Measurements from ENCODE around the gene CUEDC1. TPM values are rescaled to one million over a fixed set of nuclear protein-coding genes. Genes with fewer than 3 reads are reported as not detected.

Gene CUEDC1
- total RNA-seq, 4 donors from 2014 or later, result 20.2 to 27.3 (median 24.6) TPM

DNA sequence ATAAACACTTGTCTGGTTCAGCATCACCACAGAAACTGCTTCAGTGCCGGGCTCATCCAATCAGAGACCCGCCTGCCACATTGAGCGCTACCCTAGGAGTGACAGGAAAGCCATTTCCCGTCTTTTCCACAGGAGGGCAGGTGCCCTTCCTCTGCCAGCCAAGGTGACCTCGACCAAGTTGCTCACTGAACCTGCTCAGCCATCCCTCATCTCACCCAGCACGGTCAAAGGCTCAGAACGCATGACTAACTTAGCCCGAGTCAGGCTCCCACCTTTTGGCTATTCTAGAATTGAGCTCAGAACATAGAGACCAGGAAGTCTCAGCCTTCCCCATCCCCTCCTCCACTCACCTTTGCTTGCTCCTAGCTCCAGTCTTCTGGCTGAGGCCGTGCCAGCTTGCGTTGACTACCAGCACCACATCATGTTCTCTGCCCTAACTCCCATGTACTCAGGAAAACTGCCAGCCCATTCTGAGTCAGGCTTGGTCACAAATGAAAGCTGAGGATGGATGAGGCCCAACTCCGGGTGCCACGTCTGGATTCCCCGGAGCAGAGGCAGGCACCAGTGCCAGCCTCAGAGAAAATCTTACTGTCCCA is 121.0 kb downstream of the CUEDC1 start:
- no peak for TF ChIP-seq POLR2AphosphoS5 (IDR thresholded peaks at IDR 0.05)
- no peak for TF ChIP-seq EP300 (IDR thresholded peaks at IDR 0.05; ENCODE audit: low read depth)
- no peak for TF ChIP-seq POLR2A (IDR thresholded peaks at IDR 0.05)
- TF ChIP-seq, protein P1, sequence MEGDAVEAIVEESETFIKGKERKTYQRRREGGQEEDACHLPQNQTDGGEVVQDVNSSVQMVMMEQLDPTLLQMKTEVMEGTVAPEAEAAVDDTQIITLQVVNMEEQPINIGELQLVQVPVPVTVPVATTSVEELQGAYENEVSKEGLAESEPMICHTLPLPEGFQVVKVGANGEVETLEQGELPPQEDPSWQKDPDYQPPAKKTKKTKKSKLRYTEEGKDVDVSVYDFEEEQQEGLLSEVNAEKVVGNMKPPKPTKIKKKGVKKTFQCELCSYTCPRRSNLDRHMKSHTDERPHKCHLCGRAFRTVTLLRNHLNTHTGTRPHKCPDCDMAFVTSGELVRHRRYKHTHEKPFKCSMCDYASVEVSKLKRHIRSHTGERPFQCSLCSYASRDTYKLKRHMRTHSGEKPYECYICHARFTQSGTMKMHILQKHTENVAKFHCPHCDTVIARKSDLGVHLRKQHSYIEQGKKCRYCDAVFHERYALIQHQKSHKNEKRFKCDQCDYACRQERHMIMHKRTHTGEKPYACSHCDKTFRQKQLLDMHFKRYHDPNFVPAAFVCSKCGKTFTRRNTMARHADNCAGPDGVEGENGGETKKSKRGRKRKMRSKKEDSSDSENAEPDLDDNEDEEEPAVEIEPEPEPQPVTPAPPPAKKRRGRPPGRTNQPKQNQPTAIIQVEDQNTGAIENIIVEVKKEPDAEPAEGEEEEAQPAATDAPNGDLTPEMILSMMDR (IDR thresholded peaks at IDR 0.05), result no peak
- Histone ChIP-seq H3K4me3 (no peak overlapping the region), H3K27ac (no peak overlapping the region), H3K27me3 (no peaks in the 10 kb centered on the region), H3K9me3 (no peaks in the 10 kb centered on the region), H3K4me1 (peaks cover 0 to 9% (median 9%) of the 10 kb centered on the region in 4 donors), H3K36me3 (peaks cover 0 to 4% (median 2%) of the 10 kb centered on the region in 4 donors)
- intact Hi-C loops (cut with DNase I; ENCODE audit: low total_unique reads), result loop anchor here (10.0 kb wide), 1 partner anchor 699 kb away; no protein-coding TSS in a partner anchor
- no peak for DNase-seq
- in situ Hi-C loops (cut with MboI; ENCODE audit: low pct_ligation_motif_present in 1 of 4, low pct_unique_long_range_greater_than_20kb in 1 of 4, low sequenced_read_pairs in 3 of 4), result loop anchor here in 1 of 4 donors (10.0 kb wide), 1 partner anchor 709 kb away; no protein-coding TSS in a partner anchor
- 62% methylated on average over 13 of the region's 13 CpGs; no CpG with 5 or more reads in 1 of the 2 donors for WGBS, 2 donors (ENCODE audit: low coverage in 1 of 2)

- DNase-seq, result peak; percentile 62
- Histone ChIP-seq H3K4me3 (peak overlapping the region in 3 of 4 donors; percentile 19 to 48 (median 31)), H3K36me3 (no peaks in the 10 kb centered on the region), H3K4me1 (peaks cover 0 to 9% (median 9%) of the 10 kb centered on the region in 4 donors), H3K27me3 (no peaks in the 10 kb centered on the region), H3K9me3 (no peaks in the 10 kb centered on the region), H3K27ac (peak overlapping the region; percentile 19 to 64 (median 51))
- in situ Hi-C loops (cut with MboI; ENCODE audit: low pct_ligation_motif_present in 1 of 4, low pct_unique_long_range_greater_than_20kb in 1 of 4, low sequenced_read_pairs in 3 of 4), result loop anchor here in 1 of 4 donors (10.0 kb wide), 1 partner anchor 709 kb away; no protein-coding TSS in a partner anchor
- TF ChIP-seq EP300 (IDR thresholded peaks at IDR 0.05; ENCODE audit: low read depth), result no peak
- no peak for TF ChIP-seq POLR2AphosphoS5 (IDR thresholded peaks at IDR 0.05)
- TF ChIP-seq, protein P1 (IDR thresholded peaks at IDR 0.05), result peak; percentile 78 to 89 (median 82)
- 10 to 40% methylated on average over 5 to 13 of the region's 13 CpGs for WGBS, 2 donors (ENCODE audit: low coverage in 1 of 2)
- intact Hi-C loops (cut with DNase I; ENCODE audit: low total_unique reads), result loop anchor here (10.0 kb wide), 1 partner anchor 699 kb away; no protein-coding TSS in a partner anchor
These were observed 121.9 kb downstream of the CUEDC1 start for GRCh38 chr17:57833179-57833939.

DNA sequence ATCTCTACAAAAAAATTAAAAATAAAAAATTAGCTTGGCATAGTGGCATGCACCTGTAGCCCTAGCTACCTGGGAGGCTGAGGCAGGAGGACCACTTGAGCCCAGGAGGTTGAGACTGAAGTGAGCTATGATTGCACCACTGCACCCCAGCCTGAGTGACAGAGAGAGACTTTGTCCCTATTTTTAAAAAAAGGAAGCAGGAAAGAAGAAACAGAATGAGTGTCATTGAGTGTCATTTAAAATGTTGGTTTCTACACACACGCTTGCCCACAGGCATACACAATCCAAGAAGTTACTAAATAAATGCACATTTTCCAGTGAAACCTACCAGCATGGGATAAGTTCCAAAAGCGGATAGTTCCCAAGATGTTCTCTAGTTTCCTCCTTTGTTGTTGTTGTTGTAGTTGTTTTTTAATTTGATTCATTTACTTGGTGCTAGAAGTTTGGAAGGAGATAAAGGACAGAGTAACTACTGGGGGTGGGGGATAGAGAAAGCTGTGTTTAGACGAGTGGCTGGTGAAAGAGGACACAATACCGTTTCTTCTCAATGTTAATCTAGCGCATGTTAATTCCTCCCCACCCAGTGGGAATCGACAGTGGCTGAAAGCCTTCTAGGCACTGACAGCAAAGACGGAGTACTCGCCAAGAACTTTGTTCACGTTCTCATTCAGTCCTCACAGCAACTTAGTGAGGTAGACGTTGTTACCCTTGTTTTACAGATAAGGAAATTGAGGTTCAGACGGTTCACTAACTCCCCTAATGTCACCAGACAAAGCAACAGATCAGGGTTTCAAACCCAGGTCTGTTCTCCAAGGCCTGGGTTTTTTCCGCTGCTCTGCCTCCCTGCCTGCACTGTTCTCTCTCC is 122.7 kb downstream of the CUEDC1 start:
- peak overlapping the region in 2 of 4 donors; percentile 31 to 48 for H3K4me3 ChIP-seq
- no peaks in the 10 kb centered on the region for H3K9me3 ChIP-seq
- no peak for TF ChIP-seq POLR2AphosphoS5 (IDR thresholded peaks at IDR 0.05)
- TF ChIP-seq, protein P1 (IDR thresholded peaks at IDR 0.05), result no peak
- no peak for TF ChIP-seq POLR2A (IDR thresholded peaks at IDR 0.05)
- TF ChIP-seq EP300 (IDR thresholded peaks at IDR 0.05; ENCODE audit: low read depth), result no peak
- peak overlapping the region; percentile 19 to 64 (median 51) for H3K27ac ChIP-seq
- H3K36me3 ChIP-seq, result no peaks in the 10 kb centered on the region
- in situ Hi-C loops (cut with MboI; ENCODE audit: low pct_ligation_motif_present in 1 of 4, low pct_unique_long_range_greater_than_20kb in 1 of 4, low sequenced_read_pairs in 3 of 4), result loop anchor here in 1 of 4 donors (10.0 kb wide), 1 partner anchor 708 kb away; no protein-coding TSS in a partner anchor
- 45 to 64% methylated on average over 4 to 12 of the region's 12 CpGs for WGBS, 2 donors (ENCODE audit: low coverage in 1 of 2)
- no peak for DNase-seq
- H3K4me1 ChIP-seq, result peaks cover 0 to 9% (median 9%) of the 10 kb centered on the region in 4 donors
- intact Hi-C loops (cut with DNase I; ENCODE audit: low total_unique reads), result loop anchor here (10.0 kb wide), 1 partner anchor 698 kb away; no protein-coding TSS in a partner anchor
- H3K27me3 ChIP-seq, result no peaks in the 10 kb centered on the region

Data from transverse colon (tissue), 4 donors.